SK-N-MC (cell line): Measurements from ENCODE around the gene RRBP1.

Source experiments
- EZH2 ChIP-seq: fragments of 200-600 bp; sonication (generic); IDR thresholded peaks from one replicate; pipeline ENCODE4 v1.6.1; 2017; ENCODE audit warnings: antibody characterized with exemption
- POLR2AphosphoS5 ChIP-seq: IDR thresholded peaks from 2 replicates; pipeline ENCODE4 v1.6.1; 2012; ENCODE audit warnings: mild to moderate bottlenecking, low read depth, low read length, borderline replicate concordance

DNA sequence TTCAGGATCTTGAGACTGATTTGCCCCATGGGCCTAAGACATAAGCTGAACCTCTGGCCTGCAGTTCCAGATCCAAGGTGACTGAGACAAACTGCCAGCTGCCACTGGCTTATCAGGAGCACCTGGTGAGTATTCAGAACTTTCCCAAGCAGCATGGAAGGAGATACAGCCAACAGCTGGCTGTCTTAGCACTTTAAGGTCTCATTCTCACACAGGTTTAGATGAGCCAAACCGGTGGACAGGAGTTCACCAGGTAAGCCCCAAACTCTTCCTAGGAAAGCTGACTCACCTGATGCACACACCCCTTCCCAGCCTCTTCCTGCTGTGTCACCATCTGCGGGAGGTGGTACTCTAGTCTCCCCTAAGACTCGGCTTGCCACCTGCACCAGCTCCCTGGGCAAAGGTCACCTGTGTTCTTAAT lies 17.9 kb upstream of the RRBP1 start, which contains the start of gene BANF2:
- TF ChIP-seq POLR2AphosphoS5 (no peak), EZH2 (no peak)
